ENCODE results near the gene ATP2C2. TPM values are rescaled to one million over a fixed set of nuclear protein-coding genes. Genes with fewer than 3 reads are reported as not detected.

The ATP2C2 gene
- total RNA-seq, 1 experiment from 2014 or later = 4.0 TPM

DNA sequence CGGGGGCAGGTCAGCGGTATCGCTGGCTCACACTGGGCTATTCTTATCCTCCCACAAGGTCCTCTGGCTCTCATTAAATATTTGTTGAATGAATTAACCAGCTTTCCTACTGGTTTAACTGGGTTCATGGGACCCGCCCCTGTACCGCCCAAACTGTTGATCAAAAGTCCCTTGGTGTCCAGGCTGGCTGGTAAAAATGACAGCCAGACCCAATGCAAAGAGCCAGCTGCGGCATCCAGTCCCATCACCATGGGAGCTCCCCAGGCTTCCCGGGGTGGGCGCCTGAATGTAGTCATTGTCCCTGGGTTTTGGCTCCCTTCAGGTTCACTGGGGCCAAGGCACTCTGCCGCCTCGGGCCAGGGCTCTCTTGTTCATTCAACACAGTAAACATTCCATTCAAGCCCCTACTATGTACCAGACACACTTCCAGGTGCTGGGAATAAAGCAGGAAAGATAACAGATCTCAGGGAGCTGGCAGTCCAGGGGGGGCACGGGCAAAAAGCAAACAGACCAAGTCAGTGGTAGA lies 11.7 kb upstream of the ATP2C2 start:
- Histone ChIP-seq H3K4ac (ENCODE audit: low read depth, low read length) (no peak overlapping the region), H3K23ac (ENCODE audit: insufficient read length, low read depth, low read length) (no peak overlapping the region), H3T11ph (ENCODE audit: low read length) (no peak overlapping the region), H4K20me1 (ENCODE audit: control insufficient read depth, insufficient read depth, insufficient read length) (no peaks in the 10 kb centered on the region), H2BK120ac (ENCODE audit: low read depth, low read length, poor library complexity, severe bottlenecking) (no peak overlapping the region), H2AFZ (ENCODE audit: low read length) (no peak overlapping the region), H2BK15ac (ENCODE audit: low read depth, low read length) (no peak overlapping the region), H3K79me2 (ENCODE audit: insufficient read depth, low read length) (no peaks in the 10 kb centered on the region), H3K27ac (ENCODE audit: insufficient read length, low read depth, low read length) (no peak overlapping the region), H4K91ac (ENCODE audit: insufficient read length, low read depth, low read length) (no peak overlapping the region), H2BK12ac (ENCODE audit: insufficient read length, low read depth, low read length) (no peak overlapping the region), H3K23me2 (ENCODE audit: insufficient read length, low read depth, low read length, poor library complexity, severe bottlenecking) (no peaks in the 10 kb centered on the region), H3K14ac (ENCODE audit: insufficient read depth, low read length) (no peak overlapping the region), H4K8ac (replicated peaks; ENCODE audit: insufficient read length, low read depth, low read length) (no peak overlapping the region), H3K79me1 (ENCODE audit: insufficient read depth, low read depth, low read length, poor library complexity, severe bottlenecking) (no peaks in the 10 kb centered on the region), H2BK20ac (ENCODE audit: low read depth, low read length, poor library complexity, severe bottlenecking) (no peak overlapping the region), H3K9ac (ENCODE audit: extremely low read depth, insufficient read length, low read length) (no peak overlapping the region), H4K5ac (ENCODE audit: insufficient read length, low read depth, low read length) (no peak overlapping the region), H2AK5ac (ENCODE audit: insufficient read length, low read length) (no peak overlapping the region), H3K27me3 (ENCODE audit: insufficient read depth, low read length) (no peaks in the 10 kb centered on the region), H3K18ac (ENCODE audit: insufficient read length, low read depth, low read length) (no peak overlapping the region), H3K9me3 (ENCODE audit: control insufficient read depth, low read depth, low read length) (no peaks in the 10 kb centered on the region), H3K4me1 (ENCODE audit: insufficient read depth, low read length) (no peaks in the 10 kb centered on the region), H3K56ac (ENCODE audit: insufficient read length, low read depth, low read length) (no peak overlapping the region), H3K4me2 (ENCODE audit: insufficient read depth, insufficient read length, low read length) (no peak overlapping the region), H2BK5ac (ENCODE audit: insufficient read length, low read length) (no peak overlapping the region)
- H3K4me3 Mint-ChIP-seq = no peak overlapping the region
- no CpG with 5 or more reads among the region's 11 CpGs for WGBS (ENCODE audit: extremely low coverage, insufficient read length, low lambda C conversion rate)
- TF ChIP-seq CTCF (conservative IDR thresholded peaks at IDR 0.05) = no peak
- peaks cover 3% of the 10 kb centered on the region for H3K27me3 Mint-ChIP-seq (ENCODE audit: low read depth)
- H3K36me3 Mint-ChIP-seq (ENCODE audit: insufficient read depth in 1 of 3, low read depth in 3 of 3) = no peaks in the 10 kb centered on the region; a peak in 1 of 7 replicates
- no peak overlapping the region; a peak in 1 of 7 replicates for H3K27ac Mint-ChIP-seq
- H3K9me3 Mint-ChIP-seq = no peaks in the 10 kb centered on the region; a peak in 1 of 5 replicates
- H3K4me1 Mint-ChIP-seq = peaks cover 17 to 28% of the 10 kb centered on the region in 2 experiments
- DNase-seq = no peak

Data from H9 (cell line).